Thyroid gland (tissue), 4 donors: ENCODE measurements around the gene SLC11A1.

Experiments
- CTCF ChIP-seq, 6 experiments: fragments of 200-600 bp in 3 of 6; fragments of 450-650 bp in 3 of 6; sonication (generic) in 3 of 6; IDR thresholded peaks; one replicate each; pipeline ENCODE4 v1.5.1; 2016 to 2019; ENCODE audit warnings: antibody characterized with exemption in 6 of 6, mild to moderate bottlenecking in 2 of 6, inconsistent platforms in 1 of 6, moderate library complexity in 1 of 6
- POLR2A ChIP-seq, 2 donors: fragments of 450-650 bp; IDR thresholded peaks; one replicate each; pipeline ENCODE4 v1.6.1; 2017; ENCODE audit warnings: antibody characterized with exemption in 2 of 2, mild to moderate bottlenecking in 2 of 2, moderate library complexity in 1 of 2

GRCh38 chr2:218341381-218341780 lies 40.7 kb upstream of the SLC11A1 start:
- TF ChIP-seq POLR2A (IDR thresholded peaks at IDR 0.05) (no peak), CTCF (IDR thresholded peaks at IDR 0.05) (no peak)
